GM21737 (cell line): Measurements from ENCODE around the gene CUX1.
"Not testable (repeated sequence)": the region's sequence is repeated elsewhere in the genome, so short reads cannot be mapped to it uniquely, and the experiment has no call there.

Experiments used
- ATAC-seq: cut with Tn5 transposase; IDR thresholded peaks from one replicate; pipeline ENCODE4 v1.9.1; 2021; ENCODE audit warnings: mild to moderate bottlenecking, moderate library complexity; ENCODE audit not compliant: unreplicated experiment

The CUX1 gene

DNA sequence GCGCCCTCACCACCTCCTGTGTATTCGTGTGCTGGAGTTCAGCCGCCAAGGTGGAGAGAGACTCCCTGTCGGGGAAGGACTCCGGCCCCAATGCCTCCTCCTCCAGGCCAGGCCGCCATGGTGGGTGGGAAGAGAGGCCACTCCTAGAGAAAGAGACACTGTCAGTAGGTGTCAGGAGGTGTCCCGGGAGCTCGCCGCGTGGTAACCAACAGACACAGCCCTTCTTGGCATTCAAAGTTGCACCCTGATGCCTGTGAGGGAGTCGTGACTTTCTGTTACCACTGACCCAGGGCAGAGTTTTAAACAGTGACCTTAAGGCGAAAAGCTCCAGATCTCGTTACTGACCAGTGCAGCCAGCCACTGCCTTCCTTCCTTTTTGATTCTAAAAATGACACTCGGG is 155.2 kb downstream of the CUX1 start:
- ATAC-seq, result no peak

DNA sequence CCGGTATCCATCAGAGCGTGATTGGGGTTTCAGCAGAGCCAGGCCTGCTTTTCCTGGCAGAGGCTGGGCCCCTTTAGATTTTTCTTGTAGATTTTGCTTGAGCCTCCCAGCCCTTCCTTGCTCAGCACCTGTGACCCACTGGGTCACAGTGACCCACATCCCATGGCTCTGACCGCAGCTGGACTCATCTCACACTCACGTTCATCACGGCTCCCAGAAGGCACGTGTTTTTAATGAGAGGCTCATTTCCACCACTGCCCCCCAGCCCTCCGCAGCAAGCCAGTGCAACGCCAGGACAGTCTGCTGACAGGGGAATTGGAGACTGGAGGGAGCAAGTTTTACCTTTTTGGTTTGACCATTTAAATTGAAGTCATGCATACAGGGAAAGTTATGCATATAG is 155.7 kb downstream of the CUX1 start:
- ATAC-seq, result no peak

DNA sequence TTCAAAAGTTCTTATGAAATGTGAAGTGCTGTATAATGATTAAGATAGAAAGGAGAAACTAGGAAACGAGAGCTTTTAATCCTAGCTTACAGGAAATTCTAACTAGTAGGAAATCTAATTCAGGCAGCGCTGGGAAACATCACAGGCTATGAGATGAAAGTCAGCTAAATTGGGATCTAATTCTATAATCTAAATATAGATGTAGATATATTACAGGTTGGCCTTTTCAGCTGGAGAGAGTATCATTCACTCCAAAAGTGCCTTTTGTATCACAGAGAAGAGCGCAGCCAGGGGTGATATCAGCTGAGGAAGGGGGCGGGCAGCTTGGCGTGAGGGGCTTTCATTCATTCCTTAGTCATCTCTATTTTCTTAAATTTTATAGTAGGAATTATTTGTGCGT is 157.0 kb downstream of the CUX1 start:
- ATAC-seq, result no peak

DNA sequence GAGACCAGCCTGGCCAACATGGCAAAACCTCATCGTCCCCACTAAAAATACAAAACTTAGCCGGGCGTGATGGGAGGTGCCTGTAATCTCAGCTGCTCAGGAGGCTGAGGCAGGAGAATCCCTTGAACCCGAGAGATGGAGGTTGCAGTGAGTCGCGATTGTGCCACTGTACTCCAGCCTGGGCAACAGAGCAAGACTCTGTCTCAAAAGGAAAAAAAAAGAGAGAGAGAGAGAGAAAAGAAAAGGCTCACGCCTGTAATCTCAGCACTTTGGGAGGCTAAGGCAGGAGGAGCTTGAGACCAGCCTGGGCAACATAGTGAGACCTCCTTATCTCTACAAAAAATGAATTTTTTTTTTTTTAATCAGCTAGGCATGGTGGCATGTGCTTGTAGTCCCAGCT is 157.6 kb downstream of the CUX1 start:
- no peak for ATAC-seq

DNA sequence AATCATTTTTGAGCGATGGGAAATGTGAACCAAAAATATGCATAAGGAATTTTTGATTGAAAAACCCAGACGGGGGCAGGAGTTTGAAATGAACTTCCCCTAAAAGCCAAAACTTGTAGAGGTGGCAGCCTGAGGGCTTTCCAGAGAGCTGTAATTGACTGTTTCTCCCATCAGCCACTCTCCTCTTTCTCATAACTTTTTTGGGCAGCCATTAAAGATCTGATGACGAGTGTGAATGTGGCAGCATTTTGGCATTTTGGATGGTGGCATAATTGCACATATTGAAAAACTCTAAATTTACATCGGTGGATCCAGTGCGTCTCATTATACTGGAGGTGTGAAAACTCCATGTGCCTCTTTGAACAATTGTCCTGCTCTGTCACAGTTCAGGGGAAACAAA is 159.0 kb downstream of the CUX1 start:
- no peak for ATAC-seq

DNA sequence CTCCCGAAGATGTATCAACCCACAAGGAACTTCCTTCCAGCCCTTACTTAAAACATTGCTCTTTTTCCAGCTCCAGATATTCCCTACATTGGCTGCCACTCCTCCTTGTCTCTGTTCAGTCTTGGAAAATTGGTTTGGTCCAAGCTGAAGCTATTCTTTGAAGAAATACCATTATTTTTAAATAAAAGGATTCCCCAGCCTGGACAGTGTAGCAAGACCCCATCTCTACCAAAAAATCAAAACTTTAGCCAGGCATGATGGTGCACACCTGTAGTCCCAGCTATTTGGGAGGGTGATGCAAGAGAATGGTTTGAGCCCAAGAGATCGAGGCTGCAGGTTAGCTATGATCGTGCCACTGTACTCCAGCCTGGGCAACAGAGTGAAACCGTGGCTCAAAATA is 159.8 kb downstream of the CUX1 start:
- no peak for ATAC-seq

DNA sequence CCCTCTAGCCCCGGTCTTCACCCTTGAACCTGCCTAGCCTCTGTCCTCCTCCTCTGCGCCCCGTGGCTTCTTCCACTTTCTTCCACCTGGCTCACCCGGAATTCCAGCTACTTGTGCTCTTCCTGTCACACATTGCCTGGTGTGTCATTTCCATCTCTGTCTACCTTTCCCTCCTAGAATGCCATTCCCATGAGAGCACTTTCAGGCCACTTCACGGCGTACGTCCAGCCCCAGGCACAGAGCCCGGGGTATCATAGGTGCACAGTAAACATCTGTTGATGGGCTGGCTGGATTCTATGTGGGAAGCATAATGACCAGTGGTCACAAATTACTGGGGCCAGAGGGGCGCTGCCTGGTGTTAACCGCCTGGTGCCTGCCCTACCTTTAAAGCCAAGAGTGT is 161.3 kb downstream of the CUX1 start:
- no peak for ATAC-seq

DNA sequence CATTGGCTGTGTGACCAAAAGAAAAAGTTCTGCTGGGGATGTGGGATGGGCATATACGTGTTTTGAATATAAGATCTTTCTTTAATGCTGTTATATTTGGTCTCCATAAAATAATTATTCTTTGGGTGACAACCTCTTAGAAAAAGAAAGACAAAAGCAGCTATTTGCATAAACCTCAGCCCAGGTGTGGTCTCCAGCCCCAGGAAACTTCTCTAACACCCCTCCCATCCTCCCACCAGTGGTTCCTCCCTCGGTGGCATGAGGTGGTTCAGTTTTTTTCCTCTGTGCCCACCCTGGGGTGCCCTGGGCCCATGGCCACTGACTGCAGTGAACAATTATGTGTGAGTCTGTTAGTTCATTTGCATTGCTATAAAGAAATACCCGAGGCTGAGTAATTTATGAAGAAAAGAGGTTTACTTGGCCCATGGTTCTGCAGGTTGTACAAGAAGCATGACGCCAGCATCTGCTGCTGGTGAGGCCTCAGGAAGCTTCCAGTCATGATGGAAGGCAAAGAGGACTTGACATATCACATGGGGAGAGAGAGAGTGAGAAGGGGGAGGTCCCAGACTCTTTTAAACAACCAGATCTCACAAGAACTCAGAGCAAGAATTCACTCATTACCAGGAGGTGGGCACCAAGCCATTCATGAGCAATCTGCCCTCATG is 165.9 kb downstream of the CUX1 start:
- ATAC-seq, result no peak

DNA sequence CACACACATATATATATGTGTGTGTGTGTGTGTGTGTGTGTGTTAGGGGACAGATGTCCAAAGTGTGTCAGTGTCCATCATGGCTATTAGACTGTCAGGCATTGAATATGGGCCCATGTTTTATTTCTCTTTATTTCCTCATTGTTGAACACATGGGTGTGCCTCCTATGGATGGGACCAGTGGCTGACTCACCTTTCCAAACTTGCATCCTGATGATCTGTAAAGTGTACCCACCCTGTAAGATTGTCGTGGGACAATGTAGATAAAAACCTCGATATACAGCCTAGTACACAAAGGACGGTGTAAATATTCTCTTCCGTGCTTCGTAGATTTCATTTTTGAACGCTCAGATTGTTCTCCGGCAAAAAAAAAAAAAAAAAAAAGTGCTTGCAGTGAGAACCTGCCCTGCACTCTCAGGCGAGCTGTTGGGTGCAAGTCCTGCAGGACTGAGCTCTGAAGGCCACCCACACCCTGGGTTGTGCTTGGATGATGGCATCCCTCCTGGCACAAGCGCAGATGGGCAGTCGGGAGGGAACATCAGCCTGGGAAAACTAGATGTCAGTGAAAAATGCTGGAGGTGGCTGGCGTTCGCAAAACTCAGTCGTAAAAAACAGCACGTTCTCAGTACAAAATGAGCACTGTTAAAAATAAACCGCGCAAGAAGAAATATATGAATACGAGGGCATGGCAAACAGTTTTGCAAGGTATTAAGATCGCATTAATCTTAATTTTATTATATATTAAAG is 166.9 kb downstream of the CUX1 start:
- ATAC-seq, result no peak

DNA sequence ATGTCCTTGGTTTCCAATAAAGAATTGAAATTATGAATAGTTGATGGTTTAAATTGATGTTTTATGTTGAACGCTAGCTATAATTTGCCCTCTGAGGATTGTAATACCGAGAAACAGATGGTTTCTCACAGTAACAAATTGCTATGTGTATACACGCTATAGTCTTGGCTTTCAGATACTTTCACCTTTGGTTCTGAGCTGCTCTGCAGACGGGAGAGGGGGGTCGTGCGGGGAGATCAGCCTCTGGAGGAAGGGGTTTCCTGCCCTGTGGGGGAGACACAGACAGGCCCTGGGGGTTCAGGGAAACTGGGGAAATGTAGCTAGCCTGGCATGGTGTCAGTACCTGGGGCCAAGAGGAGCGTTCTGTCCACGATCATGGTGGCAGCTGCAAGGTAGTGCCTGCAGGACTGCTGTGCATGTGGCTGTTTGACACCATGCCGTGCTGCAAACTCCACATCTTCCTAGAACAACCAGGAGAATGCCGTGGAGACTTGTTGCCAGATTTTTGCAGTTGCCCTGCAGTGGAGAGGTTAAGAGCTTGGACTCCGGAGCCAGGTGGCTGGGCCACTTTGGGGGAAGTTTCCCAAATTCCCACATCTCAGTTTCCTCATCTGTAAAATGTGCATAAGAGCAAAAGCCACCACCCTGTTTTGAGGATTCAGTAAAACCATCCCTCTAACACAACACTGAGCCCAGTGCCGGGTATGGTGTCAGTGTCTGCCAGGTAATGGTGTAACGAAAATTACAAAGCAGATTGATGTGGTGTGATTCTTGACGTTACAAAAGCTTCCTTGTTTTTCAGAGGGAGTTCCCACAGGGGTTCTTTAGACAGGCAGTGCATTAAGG is 167.9 kb downstream of the CUX1 start:
- no peak for ATAC-seq

DNA sequence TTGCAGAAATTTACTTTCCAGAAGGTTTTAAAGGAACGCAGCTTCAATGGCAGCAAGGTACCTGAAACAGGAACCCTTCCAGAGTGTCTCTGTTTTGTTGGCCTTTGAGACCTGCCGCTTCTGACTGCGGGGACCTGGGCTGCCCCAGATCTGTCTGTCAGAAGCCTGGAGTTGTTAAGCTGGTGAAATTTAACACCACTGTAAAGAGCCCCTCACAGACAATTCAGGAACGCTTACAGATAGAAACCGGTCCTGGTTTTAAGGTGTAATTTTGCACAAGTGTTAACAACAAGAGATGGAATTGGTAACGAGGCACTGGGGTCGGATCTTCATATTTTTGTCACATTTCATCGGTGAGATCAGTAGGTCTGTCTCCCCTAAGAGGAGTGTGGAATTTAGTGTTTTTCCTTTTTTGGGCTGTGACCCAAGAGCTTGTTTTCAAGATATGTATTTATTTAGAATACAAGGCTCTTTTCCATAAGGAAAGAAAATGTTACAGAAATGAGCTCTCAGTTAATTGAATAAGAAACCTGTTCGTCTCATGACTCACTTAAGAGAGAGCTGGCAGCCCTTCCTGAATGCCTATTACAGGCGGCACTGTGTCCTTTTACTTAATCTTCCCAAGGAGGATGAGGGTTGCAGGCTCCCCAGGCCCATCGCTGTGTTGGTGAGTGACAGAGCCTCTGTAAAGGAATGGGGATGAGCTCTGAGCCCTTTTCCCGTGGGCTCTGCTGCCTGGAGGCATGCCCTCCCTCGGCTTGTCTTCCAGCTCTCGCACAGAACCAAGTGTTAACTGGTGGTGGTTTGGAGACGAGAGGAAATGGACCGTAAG is 168.7 kb downstream of the CUX1 start:
- ATAC-seq, result no peak

DNA sequence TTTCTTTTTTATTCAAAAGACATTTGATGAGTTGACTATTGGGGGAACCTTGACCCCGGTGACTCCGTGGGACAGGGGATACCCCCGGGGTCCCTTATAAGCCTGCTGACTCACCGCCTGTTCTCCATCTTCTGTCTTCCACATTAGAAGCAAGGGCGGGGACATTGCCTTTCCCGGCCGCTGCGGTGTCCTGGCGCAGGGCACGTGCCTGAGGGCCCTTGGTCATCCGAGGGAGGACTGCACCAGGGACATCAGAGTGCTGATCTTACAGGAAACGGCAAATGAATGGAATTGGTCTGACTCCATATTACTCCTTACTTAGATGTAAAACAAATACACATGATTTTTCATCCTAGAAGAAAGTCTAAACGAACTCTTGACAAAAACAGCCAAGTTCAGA is 170.1 kb downstream of the CUX1 start:
- ATAC-seq, result no peak

DNA sequence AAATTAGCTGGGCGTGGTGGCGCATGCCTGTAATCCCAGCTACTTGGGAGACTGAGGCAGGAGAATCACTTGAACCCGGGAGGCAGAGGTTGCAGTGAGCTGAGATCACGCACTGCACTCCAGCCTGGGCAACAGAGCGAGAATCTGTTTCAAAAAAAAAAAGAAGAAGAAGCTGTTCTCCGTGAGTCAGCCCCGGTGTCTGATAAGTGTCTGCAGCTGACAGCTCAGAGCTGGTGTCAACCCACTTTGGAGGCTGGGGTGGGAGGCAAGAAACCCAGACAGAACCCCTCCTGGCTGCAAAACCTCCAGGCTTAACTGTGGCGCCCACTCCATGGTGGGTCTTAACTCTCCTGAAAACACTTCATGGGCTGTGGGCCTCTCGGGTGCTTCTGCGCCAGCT is 170.6 kb downstream of the CUX1 start:
- ATAC-seq, result not testable (repeated sequence)

DNA sequence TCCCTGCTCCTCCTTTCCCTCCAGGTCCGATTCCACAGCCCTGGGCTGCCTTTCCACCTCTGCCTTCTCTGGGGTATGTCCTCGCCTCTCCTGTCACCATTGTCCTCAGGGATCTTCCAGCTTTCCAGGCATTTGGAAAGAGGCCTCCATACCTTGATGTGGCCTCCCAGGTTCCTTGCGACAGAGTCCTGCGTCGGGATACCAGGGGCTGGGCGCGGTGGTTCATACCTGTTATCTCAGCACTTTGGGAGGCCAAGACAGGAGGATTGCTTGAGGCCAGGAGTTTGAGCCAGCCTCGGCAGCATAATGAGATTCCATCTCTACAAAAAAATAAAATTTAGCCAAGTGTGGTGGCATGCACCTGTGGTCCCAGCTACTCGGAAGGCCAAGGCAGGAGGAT is 171.1 kb downstream of the CUX1 start:
- no peak for ATAC-seq

DNA sequence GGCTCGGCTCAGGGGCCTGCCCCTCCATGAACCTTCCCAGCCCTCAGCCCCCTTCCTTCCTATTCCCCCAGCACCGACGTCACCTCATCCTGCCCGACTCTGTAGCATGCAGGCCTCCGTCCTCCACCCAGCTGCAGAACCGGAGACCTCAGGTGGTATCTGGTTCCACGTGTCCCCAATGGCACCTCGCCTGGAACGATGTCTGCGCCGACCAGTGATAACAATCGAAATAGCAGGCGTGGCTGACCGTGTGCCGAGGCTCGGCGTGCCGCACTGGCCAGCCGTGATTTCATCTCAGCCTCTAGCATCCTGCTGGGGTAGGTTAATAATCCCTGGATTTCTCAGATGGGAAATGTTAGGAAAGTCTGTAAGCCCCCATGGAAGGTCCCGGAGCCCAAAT is 171.7 kb downstream of the CUX1 start:
- no peak for ATAC-seq

DNA sequence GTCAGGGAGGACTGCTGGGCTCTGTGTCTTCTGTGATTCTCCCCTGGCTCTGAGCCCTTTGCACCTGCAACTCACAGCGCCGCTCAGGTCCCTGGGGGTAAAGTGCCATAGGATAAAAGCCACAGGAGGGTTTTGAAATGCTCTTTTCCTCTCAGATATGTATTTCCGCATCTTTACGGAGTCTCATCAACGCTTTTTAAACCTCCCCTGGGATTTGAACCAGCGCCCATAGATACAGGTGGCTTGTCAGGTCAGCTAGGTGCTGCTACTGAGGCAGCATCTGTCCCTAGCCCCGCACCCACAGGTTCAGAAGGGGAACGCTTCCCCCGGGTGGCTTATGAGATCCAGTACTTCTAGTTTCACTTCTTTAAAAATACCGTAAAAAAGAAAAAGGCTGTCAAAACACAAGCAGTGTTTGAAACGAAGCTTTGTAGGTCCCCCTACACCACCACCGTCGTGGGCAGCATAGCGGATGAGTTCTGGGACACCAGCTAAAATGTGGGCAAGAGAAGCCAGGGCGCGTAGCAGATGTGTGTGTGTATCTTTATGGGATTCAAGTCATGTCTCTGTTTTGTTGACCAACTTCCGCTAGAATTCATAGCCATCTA is 173.5 kb downstream of the CUX1 start:
- ATAC-seq, result peak; percentile 88

DNA sequence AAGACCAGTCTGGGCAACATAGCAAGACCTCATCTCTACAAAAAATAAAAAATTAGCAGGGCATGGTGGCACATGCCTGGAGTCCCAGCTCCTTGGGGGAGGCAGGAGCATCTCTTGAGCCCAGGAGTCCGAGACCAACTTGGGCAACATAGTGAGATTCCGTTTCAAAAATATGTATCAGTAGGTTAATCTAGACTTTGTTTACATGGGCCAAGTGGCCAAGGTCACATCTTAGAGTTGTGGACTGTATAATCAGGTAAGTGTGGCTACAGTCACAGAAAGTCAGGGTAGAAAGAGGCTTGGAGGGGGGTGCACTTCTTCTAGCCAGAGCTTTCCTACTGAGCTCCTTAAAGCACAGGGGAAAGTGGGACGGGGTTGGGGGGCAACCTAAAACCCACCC is 174.4 kb downstream of the CUX1 start:
- no peak for ATAC-seq

DNA sequence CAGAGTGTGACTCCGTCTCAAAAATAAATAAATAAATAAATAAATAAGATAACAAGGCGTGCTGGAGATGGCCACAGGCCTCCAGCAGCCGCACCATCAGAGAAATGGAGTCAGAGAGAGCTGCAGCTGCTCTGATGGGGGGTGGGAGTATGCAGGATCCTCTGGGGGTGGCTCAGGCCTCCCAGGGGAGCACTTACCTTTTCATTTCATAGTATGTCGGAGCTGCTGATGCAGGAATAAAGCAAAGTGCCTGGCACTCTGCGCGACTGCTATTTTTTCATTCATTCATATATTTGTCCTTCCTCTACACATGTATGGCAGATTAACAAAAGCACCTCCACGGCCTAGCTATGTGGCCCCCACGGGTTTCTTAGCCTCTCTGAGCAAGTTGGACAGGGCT is 175.9 kb downstream of the CUX1 start:
- ATAC-seq, result no peak

DNA sequence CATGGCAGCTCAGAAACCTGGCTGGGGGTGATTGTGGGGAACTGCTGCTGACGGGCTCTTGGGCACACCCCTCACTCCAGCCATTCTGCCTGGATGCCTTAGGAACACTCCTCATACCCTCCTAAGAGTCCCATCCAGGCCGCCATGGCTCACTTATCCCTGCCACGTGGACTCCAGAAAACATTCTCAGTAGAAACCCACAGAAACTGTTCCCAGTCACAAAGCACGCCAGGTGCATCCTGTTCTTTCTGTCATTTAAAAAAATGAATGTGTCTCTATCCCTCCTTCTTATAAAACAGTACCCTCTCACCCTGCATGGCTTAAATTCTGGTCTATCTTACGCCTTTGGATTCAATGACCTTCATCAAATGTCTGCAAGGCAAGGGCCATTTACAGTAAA is 177.7 kb downstream of the CUX1 start:
- no peak for ATAC-seq

DNA sequence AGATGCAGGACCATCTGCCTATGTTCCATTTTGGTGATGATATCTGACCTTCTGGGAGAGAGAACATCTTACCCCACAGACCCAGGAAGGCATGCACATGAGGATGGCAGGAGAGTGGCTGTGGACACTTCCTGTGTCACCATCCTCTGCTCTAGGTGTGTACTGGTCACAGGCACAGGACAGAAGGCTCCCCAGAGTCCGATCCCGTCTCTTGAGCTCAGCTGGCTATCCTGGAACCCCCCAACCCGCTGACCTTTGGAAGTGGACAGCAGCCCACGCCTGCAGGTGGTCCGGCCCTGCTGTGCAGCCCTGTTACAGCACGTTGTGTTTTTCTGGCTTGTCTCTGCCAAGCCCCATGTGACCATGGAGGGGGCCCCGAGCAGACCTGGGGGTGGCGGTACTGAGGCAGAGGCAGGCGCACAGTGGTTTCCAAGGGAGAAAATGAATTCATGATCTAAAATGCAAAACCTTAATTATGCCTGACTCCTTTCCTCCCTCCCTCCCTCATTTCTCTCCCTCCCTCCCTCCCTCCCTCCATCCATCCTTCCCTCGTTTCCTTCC is 178.8 kb downstream of the CUX1 start:
- ATAC-seq, result no peak
